ENCODE results near the gene RILP.
A peak's percentile ranks its signal among the peaks of the same experiment; 100 is the strongest.
"Not testable (repeated sequence)": the region's sequence is repeated elsewhere in the genome, so short reads cannot be mapped to it uniquely, and the experiment has no call there.

RILP gene

GRCh38 chr17:1653735-1654134 lies 4.1 kb upstream of the RILP start:
- no peak for TF ChIP-seq CTCF (IDR thresholded peaks at IDR 0.05; ENCODE audit: low read depth, low read length)
- H3K4me3 ChIP-seq (replicated peaks in 1 of 2; ENCODE audit: low read depth in 2 of 2, low read length in 2 of 2) = no peak overlapping the region
- DNase-seq (ENCODE audit: low read depth in 2 of 2) = no peak

- H3K4me3 ChIP-seq (replicated peaks in 1 of 2; ENCODE audit: low read depth in 2 of 2, low read length in 2 of 2); DNase-seq (ENCODE audit: low read depth in 2 of 2): not testable (repeated sequence)
Observed at GRCh38 chr17:1652794-1653193, 3.1 kb upstream of the RILP start.

GRCh38 chr17:1651559-1651844 lies 1.8 kb upstream of the RILP start:
- DNase-seq (ENCODE audit: low read depth in 2 of 2) = no peak
- TF ChIP-seq CTCF (IDR thresholded peaks at IDR 0.05; ENCODE audit: low read depth, low read length) = no peak
- H3K4me3 ChIP-seq (replicated peaks in 1 of 2; ENCODE audit: low read depth in 2 of 2, low read length in 2 of 2) = no peak overlapping the region

GRCh38 chr17:1650731-1651558 lies 1.3 kb upstream of the RILP start:
- DNase-seq (ENCODE audit: low read depth in 2 of 2) = no peak
- TF ChIP-seq CTCF (IDR thresholded peaks at IDR 0.05; ENCODE audit: low read depth, low read length) = no peak
- no peak overlapping the region for H3K4me3 ChIP-seq (replicated peaks in 1 of 2; ENCODE audit: low read depth in 2 of 2, low read length in 2 of 2)

- peak overlapping the region; percentile 44 to 63 for H3K4me3 ChIP-seq (replicated peaks in 1 of 2; ENCODE audit: low read depth in 2 of 2, low read length in 2 of 2)
- DNase-seq (ENCODE audit: low read depth in 2 of 2) = peak; percentile 94 to 97
- peak; percentile 75 for TF ChIP-seq CTCF (IDR thresholded peaks at IDR 0.05; ENCODE audit: low read depth, low read length)
Observed at GRCh38 chr17:1648963-1649843, 463 bp downstream of the RILP start.

- peak overlapping the region; percentile 45 to 56 for H3K4me3 ChIP-seq (replicated peaks in 1 of 2; ENCODE audit: low read depth in 2 of 2, low read length in 2 of 2)
- DNase-seq (ENCODE audit: low read depth in 2 of 2) = peak; percentile 32 to 42
- no peak for TF ChIP-seq CTCF (IDR thresholded peaks at IDR 0.05; ENCODE audit: low read depth, low read length)
Observed at GRCh38 chr17:1648173-1648962, 1.3 kb downstream of the RILP start.

GRCh38 chr17:1647802-1648171 lies 1.9 kb downstream of the RILP start:
- no peak for TF ChIP-seq CTCF (IDR thresholded peaks at IDR 0.05; ENCODE audit: low read depth, low read length)
- DNase-seq (ENCODE audit: low read depth in 2 of 2) = no peak
- H3K4me3 ChIP-seq (replicated peaks in 1 of 2; ENCODE audit: low read depth in 2 of 2, low read length in 2 of 2) = no peak overlapping the region

Data from cardiac fibroblast (primary cell).